NCI-H526 (cell line): ENCODE results near the gene UBE3A.

Source experiments
- DNase-seq, 2 experiments: peaks; one replicate each; lab custom pipeline; 2025; lab: John Stamatoyannopoulos, UW

UBE3A gene

DNA sequence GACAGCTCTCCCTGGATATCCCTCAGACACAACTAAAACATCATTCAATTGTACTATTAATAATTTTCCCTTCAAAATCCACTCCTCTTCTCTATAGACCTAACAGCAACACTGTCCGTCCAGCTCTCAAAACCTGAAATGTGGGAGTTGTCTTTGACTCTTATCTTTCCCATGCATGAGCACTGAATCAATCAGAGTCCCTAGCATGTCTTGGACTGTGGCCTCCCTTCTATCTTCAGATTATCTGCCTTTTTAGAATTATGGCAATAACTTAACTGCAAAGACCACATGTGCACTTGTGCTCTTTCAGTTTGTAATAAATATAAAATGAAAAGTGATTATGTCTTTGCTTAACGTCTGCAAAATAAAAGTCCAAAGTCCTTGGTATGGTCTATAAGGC is 107.0 kb downstream of the UBE3A start:
- no peak for DNase-seq

DNA sequence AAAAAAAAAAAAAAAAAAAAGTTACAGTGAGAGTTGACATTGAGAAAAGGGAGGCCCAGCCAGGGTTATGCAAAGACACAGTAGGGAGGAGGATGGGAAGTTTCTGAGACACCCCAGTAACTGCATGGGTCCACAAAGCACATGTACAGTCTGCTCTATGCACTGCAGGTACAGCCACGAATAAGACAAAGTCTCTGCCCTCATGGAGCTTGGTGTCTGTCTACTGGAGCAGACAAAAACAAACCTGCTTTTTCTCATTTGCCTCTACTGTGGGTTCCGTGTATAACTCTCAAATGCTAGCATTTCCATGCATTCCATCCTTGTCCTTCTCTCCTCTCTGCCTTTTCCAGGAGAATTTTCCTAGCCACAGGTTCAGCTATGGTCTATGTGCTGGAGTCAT is 107.4 kb downstream of the UBE3A start:
- DNase-seq = no peak

DNA sequence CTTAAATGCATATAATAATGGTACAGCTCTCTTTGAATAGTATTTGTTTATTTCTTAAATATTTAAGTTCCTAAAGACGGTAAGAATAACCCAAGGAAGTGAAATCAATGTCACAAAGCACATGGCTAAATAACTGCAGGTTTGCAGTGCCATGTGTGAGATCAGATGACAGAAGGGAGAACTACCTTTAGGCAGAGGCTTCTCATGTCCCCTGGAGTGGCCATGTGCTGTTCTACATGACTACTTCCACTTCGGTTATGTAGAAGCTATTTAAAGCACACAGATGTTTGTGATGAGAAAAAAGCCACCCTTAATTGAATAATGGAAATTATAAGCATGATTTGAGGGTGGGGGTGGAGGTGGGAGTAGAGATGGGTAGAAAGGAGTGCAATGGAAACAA is 109.1 kb downstream of the UBE3A start:
- DNase-seq = no peak

- DNase-seq = no peak
Measured at GRCh38 chr15:25327686-25328085, 111.1 kb downstream of the UBE3A start.

DNA sequence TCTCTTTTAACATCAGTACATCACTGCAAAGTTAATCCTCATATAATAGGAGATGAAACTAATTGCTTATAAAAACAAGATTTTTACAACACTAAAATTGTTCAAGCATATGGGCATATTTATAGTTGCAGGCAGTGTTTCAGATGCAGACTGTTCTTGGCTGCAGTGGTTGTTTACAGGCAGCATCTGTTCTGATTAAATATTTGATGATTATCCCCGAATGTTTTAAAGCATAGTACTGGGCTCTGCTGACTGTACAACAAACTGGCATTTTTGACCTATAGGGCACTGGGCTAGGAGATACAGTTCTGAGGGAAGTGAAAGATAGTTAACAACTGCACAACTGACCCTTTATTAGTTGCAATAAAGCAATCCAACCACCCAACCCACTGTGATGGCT is 113.6 kb downstream of the UBE3A start:
- no peak for DNase-seq

DNA sequence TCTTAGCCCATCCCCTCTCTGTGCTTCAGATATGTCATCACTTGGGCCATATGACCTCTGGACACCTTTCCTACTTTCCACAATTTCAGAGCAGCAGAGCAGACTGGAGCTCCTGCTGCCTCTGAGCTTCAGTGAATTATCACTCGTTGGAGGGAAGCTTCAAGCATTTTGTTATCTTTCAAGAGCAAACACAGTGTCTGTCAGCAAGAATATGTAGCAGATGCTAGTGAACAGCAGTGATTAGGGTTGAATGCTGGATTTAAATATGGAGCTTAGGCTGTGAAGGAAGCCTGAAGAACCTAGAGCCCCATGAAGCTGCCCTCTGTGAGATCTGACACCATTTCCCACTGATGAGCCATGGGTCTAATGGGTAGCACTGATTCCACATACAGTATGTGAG is 115.4 kb downstream of the UBE3A start:
- DNase-seq = no peak

GRCh38 chr15:25287823-25288222 is 151.0 kb downstream of the UBE3A start:
- DNase-seq = no peak
